H1 (cell line): ENCODE measurements around the gene VSIG10.

Source experiments
- CEBPB ChIP-seq: IDR thresholded peaks from 2 replicates; pipeline ENCODE4 v1.6.1; 2012; ENCODE audit warnings: low read depth, low read length
- CHD2 ChIP-seq: IDR thresholded peaks from 2 replicates; pipeline ENCODE4 v1.6.1; 2012; ENCODE audit warnings: low read length, improper control_type of control experiment
- CTCF ChIP-seq, 3 experiments: IDR thresholded peaks; 1 replicate in 2 of 3; 2 replicates in 1 of 3; pipeline versions ENCODE4 v1.5.1 to v1.6.1; 2011; ENCODE audit warnings: low read length in 3 of 3, mild to moderate bottlenecking in 3 of 3, inconsistent platforms in 2 of 3, low read depth in 1 of 3, moderate library complexity in 1 of 3; ENCODE audit not compliant: insufficient read depth in 1 of 3; ENCODE audit errors: control extremely low read depth in 1 of 3
- EP300 ChIP-seq, 2 experiments: IDR thresholded peaks; 1 replicate in 1 of 2; 2 replicates in 1 of 2; pipeline ENCODE4 v1.6.1; 2011 to 2012; ENCODE audit warnings: low read depth in 2 of 2, low read length in 2 of 2, mild to moderate bottlenecking in 2 of 2, borderline replicate concordance in 1 of 2, inconsistent platforms in 1 of 2, moderate library complexity in 1 of 2
- KDM1A ChIP-seq: fragments of 200-600, 300-600 bp; sonication (generic); IDR thresholded peaks from 2 replicates; pipeline ENCODE4 v1.7.1; 2016; ENCODE audit warnings: mild to moderate bottlenecking, low read length, borderline replicate concordance
- NANOG ChIP-seq: IDR thresholded peaks from 2 replicates; pipeline ENCODE4 v1.6.1; 2011; ENCODE audit warnings: low read length, low read depth, mild to moderate bottlenecking, inconsistent platforms; ENCODE audit not compliant: insufficient read depth, poor library complexity, severe bottlenecking
- SIX5 ChIP-seq: IDR thresholded peaks from 2 replicates; pipeline ENCODE4 v1.6.1; 2011; ENCODE audit warnings: mild to moderate bottlenecking, low read depth, low read length

GRCh38 chr12:118058227-118058626, 45.6 kb downstream of the VSIG10 start:
- TF ChIP-seq CTCF (IDR thresholded peaks at IDR 0.05; ENCODE audit: control extremely low read depth in 1 of 3, insufficient read depth in 1 of 3, low read depth in 1 of 3, low read length in 3 of 3) (no peak), CHD2 (no peak), CEBPB (no peak), EP300 (IDR thresholded peaks at IDR 0.05; ENCODE audit: borderline replicate concordance in 1 of 2, low read depth in 2 of 2, low read length in 2 of 2) (no peak), KDM1A (no peak), SIX5 (no peak), NANOG (no peak)
